ENCODE data around the gene FTO.
"Not testable (repeated sequence)": the region's sequence is repeated elsewhere in the genome, so short reads cannot be mapped to it uniquely, and the experiment has no call there.

FTO gene

GRCh38 chr16:53872248-53873221 is 168.6 kb downstream of the FTO start:
- no peak for DNase-seq

GRCh38 chr16:53876811-53877210 is 172.9 kb downstream of the FTO start:
- no peak for DNase-seq

- no peak for DNase-seq
Observed at GRCh38 chr16:53878216-53878615, 174.3 kb downstream of the FTO start.

GRCh38 chr16:53881371-53881770 is 177.4 kb downstream of the FTO start:
- DNase-seq = no peak

GRCh38 chr16:53882310-53882709 is 178.4 kb downstream of the FTO start:
- no peak for DNase-seq

- no peak for DNase-seq
Observed at GRCh38 chr16:53884748-53885147, 180.8 kb downstream of the FTO start.

GRCh38 chr16:53886482-53887378 is 182.8 kb downstream of the FTO start:
- no peak for DNase-seq

GRCh38 chr16:53888222-53888621 is 184.3 kb downstream of the FTO start:
- no peak for DNase-seq

GRCh38 chr16:53890877-53891276 is 186.9 kb downstream of the FTO start:
- not testable (repeated sequence) for DNase-seq

- no peak for DNase-seq
Observed at GRCh38 chr16:53891409-53892139, 187.6 kb downstream of the FTO start.

GRCh38 chr16:53892155-53892554 is 188.2 kb downstream of the FTO start:
- peak; percentile 43 for DNase-seq

- DNase-seq = no peak
Observed at GRCh38 chr16:53893731-53894435, 189.9 kb downstream of the FTO start.

- DNase-seq = no peak
Observed at GRCh38 chr16:53894686-53895085, 190.7 kb downstream of the FTO start.

GRCh38 chr16:53895433-53895832 is 191.5 kb downstream of the FTO start:
- no peak for DNase-seq

GRCh38 chr16:53895851-53896250 is 191.9 kb downstream of the FTO start:
- no peak for DNase-seq

- DNase-seq = no peak
Observed at GRCh38 chr16:53896722-53897121, 192.8 kb downstream of the FTO start.

- no peak for DNase-seq
Observed at GRCh38 chr16:53898993-53899392, 195.0 kb downstream of the FTO start.

GRCh38 chr16:53899431-53899830 is 195.5 kb downstream of the FTO start:
- no peak for DNase-seq

GRCh38 chr16:53900667-53901066 is 196.7 kb downstream of the FTO start:
- DNase-seq = no peak

- no peak for DNase-seq
Observed at GRCh38 chr16:53901408-53901807, 197.5 kb downstream of the FTO start.

GRCh38 chr16:53904533-53904932 is 200.6 kb downstream of the FTO start:
- no peak for DNase-seq

- DNase-seq = no peak
Observed at GRCh38 chr16:53905028-53905427, 201.1 kb downstream of the FTO start.

All from CD4-positive, alpha-beta T cell treated with Interleukin-4 for 4 hours (primary cell).